NCI-H1048 (cell line): ENCODE data around the gene SLC35G2.
"Not testable (repeated sequence)": the region's sequence is repeated elsewhere in the genome, so short reads cannot be mapped to it uniquely, and the experiment has no call there.

Source experiments
- DNase-seq: peaks from one replicate; lab custom pipeline; 2025; lab: John Stamatoyannopoulos, UW

The SLC35G2 gene

DNA sequence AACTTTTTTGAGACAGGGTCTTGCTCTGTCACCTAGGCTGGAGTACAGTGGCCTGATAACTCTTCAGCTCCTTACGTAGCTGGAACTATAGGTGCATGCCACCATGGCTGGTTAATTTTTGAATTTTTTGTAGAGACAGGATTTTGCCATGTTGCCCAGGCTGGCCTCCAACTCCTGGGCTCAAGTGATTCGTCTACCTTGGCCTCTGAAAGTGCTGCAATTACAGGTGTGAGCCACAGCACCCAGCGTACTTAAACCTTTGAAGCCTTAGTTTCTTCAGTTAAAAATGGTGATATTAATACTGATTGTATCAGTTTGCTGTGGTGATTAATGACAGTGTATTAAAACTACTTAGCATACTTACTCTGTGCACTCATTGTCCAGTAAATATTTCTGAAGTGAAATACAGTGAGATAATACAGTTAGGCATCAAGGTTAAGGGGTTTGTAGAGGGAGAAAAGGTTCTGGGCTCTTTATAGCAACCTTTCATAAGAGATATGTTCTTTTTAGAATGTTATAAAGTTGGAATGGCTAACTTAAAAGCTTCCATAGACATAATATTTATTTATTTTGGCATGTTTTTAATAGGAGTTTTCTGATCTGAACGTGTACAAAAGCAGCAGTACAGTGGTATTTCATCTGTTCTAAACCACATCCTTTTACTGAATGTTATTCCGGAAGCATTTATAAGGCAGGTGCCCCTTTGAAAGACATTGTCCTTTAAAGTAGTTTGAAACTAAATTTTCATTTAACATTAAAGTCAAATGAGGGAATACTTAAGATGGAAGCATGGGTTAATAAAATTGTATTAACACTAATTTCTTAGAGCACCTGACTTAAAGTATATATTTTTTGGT lies 66.7 kb downstream of the SLC35G2 start:
- no peak for DNase-seq

DNA sequence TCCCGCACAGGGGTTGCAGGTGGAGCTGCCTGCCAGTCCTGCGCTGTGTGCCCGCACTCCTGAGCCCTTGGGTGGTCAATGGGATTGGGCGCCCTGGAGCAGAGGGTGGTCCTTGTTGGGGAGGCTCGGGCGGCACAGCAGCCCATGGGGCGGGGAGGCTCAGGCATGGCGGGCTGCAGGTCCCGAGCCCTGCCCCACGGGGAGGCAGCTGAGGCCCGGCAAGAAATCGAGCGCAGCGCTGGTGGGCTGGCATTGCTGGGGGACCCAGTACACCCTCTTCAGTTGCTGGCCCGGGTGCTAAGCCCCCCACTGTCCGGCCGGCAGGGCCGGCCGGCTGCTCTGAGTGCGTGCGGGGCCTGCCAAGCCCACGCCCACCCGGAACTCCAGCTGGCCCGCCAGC lies 71.0 kb downstream of the SLC35G2 start:
- DNase-seq = no peak

DNA sequence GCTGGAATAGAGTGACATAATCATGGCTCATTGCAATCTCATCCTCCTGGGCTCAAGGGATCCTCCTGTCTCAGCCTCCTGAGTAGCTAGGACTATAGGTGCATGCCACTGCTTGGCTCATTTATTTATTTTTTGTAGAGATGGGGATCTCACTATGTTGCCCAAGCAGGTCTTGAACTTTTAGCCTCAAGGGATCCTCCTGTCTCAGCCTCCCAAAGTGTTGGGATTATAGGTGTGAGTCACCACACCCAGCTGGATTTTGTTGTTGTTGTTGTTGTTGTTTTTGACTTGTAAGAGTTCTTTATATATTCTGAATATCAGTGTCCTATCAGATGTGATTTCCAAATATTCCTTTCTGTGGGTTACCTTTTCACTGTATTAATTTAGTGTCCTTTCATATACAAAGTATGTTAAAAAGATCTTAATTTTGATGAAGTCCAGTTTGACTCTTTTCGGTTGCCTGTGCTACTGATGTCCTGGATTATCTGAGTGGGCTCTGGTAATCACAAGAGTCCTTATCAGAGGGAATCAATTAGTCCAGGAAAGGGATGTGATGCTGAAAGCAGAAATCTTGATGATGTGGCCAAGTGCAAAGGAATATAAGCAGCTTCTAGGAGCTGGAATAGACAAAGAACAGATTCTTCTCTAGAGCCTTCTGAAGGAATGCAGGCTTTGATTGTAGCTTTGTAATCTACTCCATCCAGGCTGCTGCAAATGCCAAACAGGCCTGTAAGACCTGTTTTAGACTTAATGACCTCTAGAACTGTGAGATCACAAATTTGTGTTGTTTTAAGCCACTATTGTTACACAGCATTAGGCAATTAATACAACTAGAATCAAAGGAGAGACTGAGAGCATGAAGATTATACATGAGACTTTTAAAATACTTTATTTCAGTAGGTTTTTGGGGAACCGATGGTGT lies 73.3 kb downstream of the SLC35G2 start:
- no peak for DNase-seq

DNA sequence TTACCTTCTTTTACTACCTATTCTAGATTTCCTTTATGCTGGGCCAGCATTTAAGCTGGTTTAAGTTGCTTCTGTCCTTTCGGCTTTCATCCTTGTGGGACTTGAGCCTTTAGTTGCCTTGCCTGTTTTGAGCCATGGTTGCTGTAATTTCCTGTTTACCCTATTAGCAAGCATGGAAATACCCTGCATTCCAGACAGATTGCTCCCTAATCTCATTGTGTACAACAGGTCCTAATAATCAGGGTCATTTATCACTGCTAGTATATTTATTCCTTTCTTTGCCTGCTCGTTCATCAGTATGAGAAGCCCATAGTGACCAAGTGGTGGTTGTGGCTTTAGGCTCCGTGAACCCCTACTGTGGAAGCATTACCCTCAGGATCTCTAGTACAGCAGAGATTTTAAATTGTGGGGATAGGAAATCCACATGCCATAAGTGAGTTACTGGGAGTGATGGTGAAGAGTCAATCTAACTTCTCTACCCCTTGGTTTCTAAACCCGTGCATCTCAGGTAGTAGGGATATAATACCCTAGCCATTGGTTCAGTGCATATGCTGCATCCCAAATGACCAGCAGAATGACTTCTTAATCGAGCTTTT lies 75.0 kb downstream of the SLC35G2 start:
- no peak for DNase-seq

DNA sequence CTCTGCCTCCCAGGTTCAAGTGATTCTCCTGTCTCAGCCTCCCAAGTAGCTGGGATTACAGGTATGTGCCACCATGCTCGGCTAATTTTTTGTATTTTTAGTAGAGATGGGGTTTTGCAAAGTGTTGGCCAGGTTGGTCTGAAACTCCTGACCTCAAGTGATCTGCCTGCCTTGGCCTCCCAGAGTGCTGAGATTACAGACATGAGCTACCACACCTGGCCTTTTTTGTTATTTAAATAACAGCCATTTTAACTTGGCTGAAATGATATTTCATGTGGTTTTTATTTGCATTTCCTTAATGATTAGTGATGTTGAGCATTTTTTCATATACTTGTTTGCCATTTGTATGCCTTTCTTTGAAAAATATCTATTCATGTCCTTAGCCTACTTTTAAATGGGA lies 78.2 kb downstream of the SLC35G2 start:
- DNase-seq = not testable (repeated sequence)

DNA sequence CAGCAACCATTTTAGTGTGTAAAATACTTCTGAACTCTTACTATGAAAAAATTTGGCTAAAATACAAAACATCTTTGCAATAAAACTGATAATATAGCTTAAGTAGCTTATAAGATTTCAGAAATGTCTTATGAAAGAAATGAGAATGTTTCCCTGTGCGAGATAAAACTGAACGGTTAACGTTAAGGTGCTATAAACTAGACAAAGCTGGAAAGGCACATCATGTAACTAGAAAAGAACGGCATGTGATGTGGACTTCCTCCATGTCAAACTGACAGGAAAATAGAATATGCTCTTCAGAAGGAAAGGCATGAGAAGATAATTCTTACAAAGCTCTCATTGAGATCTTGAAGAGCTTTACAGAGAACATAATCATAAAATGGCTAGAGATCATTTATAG lies 79.6 kb downstream of the SLC35G2 start:
- no peak for DNase-seq

DNA sequence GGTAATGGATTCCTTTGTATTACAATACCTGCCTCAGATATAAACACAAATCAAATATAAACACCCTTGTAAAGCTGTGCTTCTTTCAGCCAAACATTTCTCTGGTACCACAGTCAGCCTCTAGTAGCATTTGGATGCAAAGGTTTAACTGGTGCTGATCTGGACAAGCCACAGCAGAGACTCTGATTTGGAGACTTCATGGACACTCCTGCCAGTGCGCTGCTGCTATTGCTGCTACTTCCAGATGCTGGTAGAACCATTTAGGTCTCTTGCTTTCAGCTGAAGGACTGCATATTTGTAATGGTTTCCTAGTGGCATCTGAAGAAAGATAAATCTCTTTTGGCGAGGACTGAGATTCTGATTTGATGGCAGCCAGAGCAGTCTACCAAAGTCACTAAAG lies 80.0 kb downstream of the SLC35G2 start:
- no peak for DNase-seq

DNA sequence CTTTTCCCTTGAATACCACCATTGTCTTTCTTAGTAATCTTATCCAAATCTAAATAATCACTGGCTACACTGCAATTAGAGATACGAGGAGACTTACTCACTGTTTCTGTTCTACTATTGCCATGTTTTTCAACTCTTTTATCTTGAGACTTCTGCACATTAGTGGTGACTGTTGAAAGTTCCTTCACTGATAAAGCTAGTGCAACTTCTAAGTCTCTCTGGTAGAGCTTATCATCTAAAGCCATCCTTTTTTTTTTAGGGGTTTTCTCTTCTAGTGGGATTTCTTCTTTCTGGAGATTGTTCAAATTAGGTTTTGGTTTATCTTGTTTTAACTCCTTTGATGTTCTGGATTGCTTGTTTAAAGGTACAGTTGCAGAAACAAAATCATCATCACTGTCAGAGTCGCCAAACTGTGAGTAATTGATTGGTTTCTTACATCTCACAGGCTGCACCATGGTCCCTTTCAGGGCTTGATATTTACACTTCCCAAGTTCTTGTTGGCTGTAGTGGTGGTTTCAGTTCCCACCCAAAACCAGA lies 80.8 kb downstream of the SLC35G2 start:
- no peak for DNase-seq

DNA sequence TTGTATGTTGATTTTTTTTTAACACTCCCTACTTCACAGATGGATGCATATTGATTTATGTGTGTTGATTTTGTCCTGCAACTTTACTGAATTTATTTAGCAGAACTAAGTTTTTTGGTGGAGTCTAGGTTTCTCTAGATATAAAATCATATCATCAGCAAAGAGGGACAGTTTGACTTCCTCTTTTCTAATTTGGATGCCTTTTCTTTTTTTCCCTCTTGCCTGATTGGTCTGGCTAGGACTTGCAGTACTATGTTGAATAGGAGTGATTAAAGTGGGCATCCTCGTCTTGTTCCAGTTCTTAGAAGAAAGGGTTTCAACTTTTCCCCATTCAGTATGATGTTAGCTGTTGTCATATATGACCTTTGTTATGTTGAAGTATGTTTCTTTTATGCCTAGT lies 81.8 kb downstream of the SLC35G2 start:
- not testable (repeated sequence) for DNase-seq

DNA sequence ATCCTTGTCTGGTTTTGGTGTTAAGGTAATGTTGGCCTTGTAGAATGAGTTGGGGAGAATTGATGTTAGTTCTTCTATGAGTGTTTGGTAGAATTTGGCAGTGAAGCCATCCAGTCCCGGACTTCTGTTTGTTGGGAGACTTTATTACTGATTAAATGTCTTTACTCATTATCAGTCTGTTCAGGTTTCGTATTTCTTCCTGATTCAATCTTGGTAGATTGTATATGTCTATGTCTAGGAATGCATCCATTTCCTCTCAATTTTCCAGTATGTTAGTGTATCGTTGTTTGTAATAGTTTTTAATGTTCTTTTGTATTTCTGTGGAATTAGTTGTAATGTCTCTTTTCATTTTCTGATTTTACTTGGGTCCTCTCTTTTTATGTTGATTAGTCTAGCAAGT lies 82.5 kb downstream of the SLC35G2 start:
- no peak for DNase-seq

DNA sequence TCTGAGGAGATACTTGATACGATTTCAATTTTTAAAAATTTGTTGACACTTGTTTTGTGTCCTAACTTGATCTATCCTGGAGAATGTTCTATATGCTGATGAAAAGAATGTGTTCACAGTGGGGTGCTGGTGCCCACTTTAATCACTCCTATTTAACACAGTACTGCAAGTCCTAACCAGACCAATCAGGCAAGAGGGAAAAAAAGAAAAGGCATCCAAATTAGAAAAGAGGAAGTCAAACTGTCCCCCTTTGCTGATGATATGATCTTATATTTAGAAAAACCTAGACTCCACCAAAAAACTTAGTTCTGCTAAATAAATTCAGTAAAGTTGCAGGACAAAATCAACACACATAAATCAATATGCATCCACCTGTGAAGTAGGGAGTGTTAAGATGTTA lies 83.6 kb downstream of the SLC35G2 start:
- DNase-seq = not testable (repeated sequence)

DNA sequence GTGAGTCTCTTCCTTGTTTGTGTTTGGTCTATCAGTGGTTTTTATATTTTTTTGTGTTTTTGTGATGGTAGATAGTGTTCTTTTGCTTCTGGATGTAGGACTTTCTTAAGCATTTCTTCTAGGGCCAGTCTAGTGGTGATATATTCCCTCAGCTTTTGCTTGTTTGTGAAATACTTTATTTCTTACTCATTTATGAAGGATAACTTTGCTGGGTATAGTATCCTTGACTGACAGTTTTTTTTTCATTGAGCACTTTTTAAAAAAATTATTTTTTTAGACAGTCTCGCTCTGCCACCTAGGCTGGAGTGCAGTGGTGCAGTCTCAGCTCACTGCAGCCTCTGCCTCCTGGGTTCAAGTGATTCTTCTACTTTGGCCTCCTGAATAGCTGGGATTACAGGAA lies 85.0 kb downstream of the SLC35G2 start:
- no peak for DNase-seq

DNA sequence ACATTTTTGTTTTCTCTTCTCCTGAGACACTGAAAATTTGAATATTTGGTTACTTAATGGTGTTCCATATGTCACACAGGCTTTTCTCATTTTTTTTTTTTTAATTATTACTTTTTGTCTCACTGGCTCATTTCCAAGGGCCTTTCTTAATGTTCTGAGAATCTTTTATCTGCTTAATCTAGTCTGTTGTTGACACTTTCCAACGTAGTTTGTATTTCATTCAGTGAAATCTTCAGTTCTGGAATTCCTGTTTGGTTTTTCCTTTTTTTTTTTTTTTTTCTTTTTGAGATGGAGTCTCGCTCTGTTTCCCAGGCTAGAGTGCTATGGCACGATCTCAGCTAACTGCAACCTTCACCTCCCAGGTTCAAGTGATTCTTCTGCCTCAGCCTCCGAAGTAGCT lies 85.8 kb downstream of the SLC35G2 start:
- no peak for DNase-seq
